Measurements from ENCODE around the gene CRISP1. TPM values are rescaled to one million over a fixed set of nuclear protein-coding genes. Genes with fewer than 3 reads are reported as not detected.

CRISP1 gene
- total and polyA plus RNA-seq, 7 donors = not detected

DNA sequence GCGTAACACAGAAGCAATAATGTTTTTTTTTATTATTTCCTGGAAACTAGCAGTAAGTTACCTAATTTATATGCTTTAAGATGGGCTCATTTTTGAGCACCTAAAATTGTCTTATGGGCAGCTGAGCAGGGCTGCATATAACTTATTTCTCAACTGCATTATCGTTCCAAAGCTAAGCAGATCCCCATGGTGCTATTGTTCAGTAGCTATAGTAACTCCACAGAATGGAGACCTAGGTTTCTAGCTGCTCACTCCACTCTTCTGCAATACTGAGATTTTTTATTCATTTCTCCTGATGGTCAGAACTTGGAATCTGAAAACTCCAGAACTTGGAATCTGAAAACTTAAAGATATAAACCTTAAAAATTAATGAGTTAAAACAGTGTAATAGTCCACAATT lies 18.7 kb downstream of the CRISP1 start:
- TF ChIP-seq EP300 (IDR thresholded peaks at IDR 0.05) (no peak), CTCF (IDR thresholded peaks at IDR 0.05) (no peak), POLR2A (IDR thresholded peaks at IDR 0.05) (no peak), POLR2AphosphoS5 (IDR thresholded peaks at IDR 0.05) (no peak)
- WGBS, 2 donors = 58 to 82% methylated on average over 2 of the region's 2 CpGs
- intact Hi-C loops (cut with DNase I) = loop anchor here (2.0 kb wide), 1 partner anchor 315 kb away; no protein-coding TSS in a partner anchor

DNA sequence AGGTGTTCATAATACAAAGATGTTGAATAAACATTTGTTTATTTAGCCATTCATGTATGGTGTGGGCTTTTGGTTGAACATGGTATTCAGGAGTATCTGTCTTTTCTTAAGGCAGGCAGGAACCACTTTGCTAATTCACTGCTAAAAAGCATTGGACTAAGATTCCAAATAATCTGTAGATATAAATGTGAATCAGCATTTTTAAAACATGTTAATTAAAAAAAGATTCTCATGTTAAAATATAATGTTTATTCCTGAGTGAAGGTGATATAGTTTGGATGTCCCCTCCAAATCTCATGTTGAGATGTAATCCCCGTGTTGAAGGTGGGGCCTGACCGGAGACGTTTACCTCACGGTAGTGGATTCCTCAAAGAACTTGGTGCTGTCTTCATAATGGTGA lies 19.3 kb downstream of the CRISP1 start:
- WGBS, 2 donors = 88 to 90% methylated on average over 4 of the region's 4 CpGs
- H3K9me3 ChIP-seq = no peaks in the 10 kb centered on the region
- no peak overlapping the region for H3K27ac ChIP-seq
- intact Hi-C loops (cut with DNase I) = no loop called here
- H3K4me1 ChIP-seq = no peaks in the 10 kb centered on the region
- no peak for DNase-seq
- no peak overlapping the region for H3K4me3 ChIP-seq
- H3K36me3 ChIP-seq = no peaks in the 10 kb centered on the region
- no peaks in the 10 kb centered on the region for H3K27me3 ChIP-seq
- TF ChIP-seq POLR2AphosphoS5 (IDR thresholded peaks at IDR 0.05) (no peak), EP300 (IDR thresholded peaks at IDR 0.05) (no peak), CTCF (IDR thresholded peaks at IDR 0.05) (no peak), POLR2A (IDR thresholded peaks at IDR 0.05) (no peak)

More for the DNA sequence above, 18.7 kb downstream of the CRISP1 start:
- Histone ChIP-seq H3K27ac (no peak overlapping the region), H3K27me3 (no peaks in the 10 kb centered on the region), H3K9me3 (no peaks in the 10 kb centered on the region), H3K4me3 (no peak overlapping the region), H3K4me1 (no peaks in the 10 kb centered on the region), H3K36me3 (no peaks in the 10 kb centered on the region)
- no peak for DNase-seq

- Histone ChIP-seq H3K4me3 (no peak overlapping the region), H3K36me3 (no peaks in the 10 kb centered on the region), H3K27me3 (no peaks in the 10 kb centered on the region), H3K9me3 (no peaks in the 10 kb centered on the region), H3K4me1 (no peaks in the 10 kb centered on the region), H3K27ac (no peak overlapping the region)
- TF ChIP-seq POLR2AphosphoS5 (IDR thresholded peaks at IDR 0.05) (no peak), EP300 (IDR thresholded peaks at IDR 0.05) (no peak), CTCF (IDR thresholded peaks at IDR 0.05) (no peak), POLR2A (IDR thresholded peaks at IDR 0.05) (no peak)
- no peak for DNase-seq
- intact Hi-C loops (cut with DNase I) = no loop called here
- 84 to 91% methylated on average over 4 of the region's 4 CpGs for WGBS, 2 donors
Measured at GRCh38 chr6:49841424-49841823, 24.9 kb downstream of the CRISP1 start.

DNA sequence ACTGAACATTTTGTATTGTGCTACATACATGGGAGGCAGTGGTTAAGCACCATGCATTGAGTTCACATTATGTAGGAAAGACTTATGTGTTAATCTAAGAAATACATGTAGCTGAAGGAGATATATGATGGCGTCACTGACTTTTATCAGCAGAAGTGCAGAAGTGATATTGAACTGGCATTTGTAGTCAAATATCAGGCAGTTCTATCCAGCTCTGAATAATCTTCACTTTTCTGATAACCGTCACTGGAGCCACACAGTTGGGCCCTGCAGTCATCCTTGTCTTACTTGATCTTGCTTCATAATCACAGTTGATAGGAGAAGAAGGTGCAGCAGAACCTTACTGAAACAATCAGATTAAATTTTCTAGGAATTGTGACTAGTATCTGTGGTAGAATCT lies 26.4 kb downstream of the CRISP1 start:
- Histone ChIP-seq H3K9me3 (no peaks in the 10 kb centered on the region), H3K36me3 (no peaks in the 10 kb centered on the region), H3K4me1 (no peaks in the 10 kb centered on the region), H3K4me3 (no peak overlapping the region), H3K27ac (no peak overlapping the region), H3K27me3 (no peaks in the 10 kb centered on the region)
- TF ChIP-seq POLR2AphosphoS5 (IDR thresholded peaks at IDR 0.05) = no peak
- TF ChIP-seq POLR2A (IDR thresholded peaks at IDR 0.05) = no peak
- TF ChIP-seq EP300 (IDR thresholded peaks at IDR 0.05) = no peak
- TF ChIP-seq CTCF (IDR thresholded peaks at IDR 0.05) = no peak
- DNase-seq = no peak
- intact Hi-C loops (cut with DNase I) = no loop called here
- 90 to 94% methylated on average over 2 of the region's 2 CpGs for WGBS, 2 donors

GRCh38 chr6:49839162-49839561 lies 27.2 kb downstream of the CRISP1 start:
- Histone ChIP-seq H3K9me3 (no peaks in the 10 kb centered on the region), H3K4me3 (no peak overlapping the region), H3K4me1 (no peaks in the 10 kb centered on the region), H3K27me3 (no peaks in the 10 kb centered on the region), H3K36me3 (no peaks in the 10 kb centered on the region), H3K27ac (no peak overlapping the region)
- TF ChIP-seq EP300 (IDR thresholded peaks at IDR 0.05) (no peak), POLR2A (IDR thresholded peaks at IDR 0.05) (no peak), POLR2AphosphoS5 (IDR thresholded peaks at IDR 0.05) (no peak), CTCF (IDR thresholded peaks at IDR 0.05) (no peak)
- intact Hi-C loops (cut with DNase I) = no loop called here
- WGBS, 2 donors = 84 to 90% methylated on average over 2 of the region's 2 CpGs
- no peak for DNase-seq

Data from sigmoid colon (tissue), 7 donors.